ENCODE measurements around the gene DROSHA.
A peak's percentile ranks its signal among the peaks of the same experiment; 100 is the strongest.

The DROSHA gene

DNA sequence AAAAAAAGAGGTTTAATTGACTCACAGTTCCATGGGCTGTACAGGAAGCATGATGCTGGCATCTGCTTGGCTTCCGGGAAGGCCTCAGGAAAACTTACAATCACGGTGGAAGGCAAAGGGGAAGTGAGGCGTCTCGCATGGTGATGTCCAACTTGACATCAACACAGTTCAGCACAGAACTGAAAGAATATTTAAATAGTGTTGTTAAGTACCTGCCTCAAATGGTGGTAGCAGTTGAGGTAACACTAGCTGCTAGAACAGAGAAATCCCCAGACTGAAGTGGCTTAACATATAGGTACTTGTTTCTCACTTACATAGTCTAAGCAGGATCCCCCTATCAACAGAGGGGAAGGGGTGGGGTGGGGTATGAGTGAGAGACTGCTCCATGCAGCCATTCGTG lies 141.6 kb downstream of the DROSHA start:
- 98% methylated on average over 5 of the region's 5 CpGs for WGBS, 2 experiments
- Histone ChIP-seq H3K36me3 (ENCODE audit: control insufficient read depth, insufficient read depth, low read length) (no peaks in the 10 kb centered on the region), H3K9me3 (ENCODE audit: control insufficient read depth, low read length) (peaks cover 2% of the 10 kb centered on the region), H3K4me3 (ENCODE audit: insufficient read depth, low read depth, low read length) (no peak overlapping the region), H3K27ac (ENCODE audit: insufficient read depth, low read depth, low read length, poor library complexity, severe bottlenecking) (no peak overlapping the region), H3K27me3 (ENCODE audit: control insufficient read depth, insufficient read depth, low read length, poor library complexity, severe bottlenecking) (no peaks in the 10 kb centered on the region), H3K4me1 (ENCODE audit: control insufficient read depth, insufficient read depth, low read length) (no peaks in the 10 kb centered on the region)

DNA sequence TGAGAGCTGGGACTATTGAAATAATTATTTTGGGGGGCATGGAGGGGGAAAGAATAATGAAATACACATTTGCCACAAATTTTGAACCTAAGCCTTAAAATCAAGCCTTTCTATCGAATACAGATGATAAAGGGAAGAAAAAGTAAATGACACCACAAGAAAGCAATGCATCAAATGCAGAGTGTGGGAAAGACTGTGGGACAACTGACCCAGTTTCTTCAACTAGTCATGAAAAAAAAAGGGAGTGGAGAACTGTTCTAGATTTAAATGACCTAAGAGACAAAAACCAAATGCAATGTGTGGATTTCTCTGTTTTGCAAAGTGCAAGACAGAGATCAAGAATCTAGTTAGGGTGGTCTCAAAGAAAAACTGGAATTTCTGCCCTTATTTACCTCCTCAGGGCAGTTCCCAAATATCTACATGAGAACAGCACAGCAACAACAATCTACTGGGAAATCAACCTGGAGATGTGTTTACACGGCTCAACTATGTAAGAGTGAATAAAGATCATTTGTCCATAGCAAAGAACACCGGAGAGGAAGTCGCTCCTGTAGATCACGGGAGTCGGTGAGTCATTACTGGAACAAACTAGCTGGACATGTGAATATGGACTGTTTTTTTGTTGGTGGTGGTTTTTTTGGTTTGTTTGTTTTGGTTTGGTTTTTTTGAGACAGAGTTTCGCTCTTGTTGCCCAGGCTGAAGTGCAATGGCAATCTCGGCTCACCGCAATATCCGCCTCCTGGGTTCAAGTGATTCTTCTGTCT lies 145.9 kb downstream of the DROSHA start:
- H3K27ac ChIP-seq (ENCODE audit: insufficient read depth, low read depth, low read length, poor library complexity, severe bottlenecking): no peak overlapping the region
- no peaks in the 10 kb centered on the region for H3K27me3 ChIP-seq (ENCODE audit: control insufficient read depth, insufficient read depth, low read length, poor library complexity, severe bottlenecking)
- H3K36me3 ChIP-seq (ENCODE audit: control insufficient read depth, insufficient read depth, low read length): no peaks in the 10 kb centered on the region
- H3K9me3 ChIP-seq (ENCODE audit: control insufficient read depth, low read length): peaks cover 2% of the 10 kb centered on the region
- H3K4me3 ChIP-seq (ENCODE audit: insufficient read depth, low read depth, low read length): no peak overlapping the region
- WGBS, 2 experiments: 92% methylated on average over 10 of the region's 10 CpGs
- peaks cover 31% of the 10 kb centered on the region for H3K4me1 ChIP-seq (ENCODE audit: control insufficient read depth, insufficient read depth, low read length)

DNA sequence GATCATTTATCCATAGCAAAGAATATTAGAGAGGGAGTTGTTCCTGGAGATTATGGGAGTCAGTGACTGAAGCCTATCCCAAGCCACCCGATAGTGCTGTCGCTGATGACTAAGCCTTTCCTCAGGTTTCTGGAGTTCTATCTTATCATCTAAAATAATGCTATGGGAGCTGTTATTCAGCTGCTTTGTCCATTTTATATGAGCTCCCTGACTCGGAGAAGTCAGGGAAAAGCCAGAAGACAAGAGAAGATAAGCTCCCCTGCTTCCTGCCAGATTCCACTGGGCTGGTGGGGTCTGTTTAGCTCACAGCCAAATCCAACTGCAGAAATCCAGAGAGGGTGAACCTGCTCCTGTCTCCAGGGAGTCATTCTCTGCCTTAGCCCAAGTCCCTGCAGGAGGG lies 148.2 kb downstream of the DROSHA start:
- Histone ChIP-seq H3K9me3 (ENCODE audit: control insufficient read depth, low read length) (no peaks in the 10 kb centered on the region), H3K27ac (ENCODE audit: insufficient read depth, low read depth, low read length, poor library complexity, severe bottlenecking) (no peak overlapping the region), H3K27me3 (ENCODE audit: control insufficient read depth, insufficient read depth, low read length, poor library complexity, severe bottlenecking) (no peaks in the 10 kb centered on the region), H3K4me3 (ENCODE audit: insufficient read depth, low read depth, low read length) (no peak overlapping the region), H3K36me3 (ENCODE audit: control insufficient read depth, insufficient read depth, low read length) (no peaks in the 10 kb centered on the region), H3K4me1 (ENCODE audit: control insufficient read depth, insufficient read depth, low read length) (peaks cover 31% of the 10 kb centered on the region)
- 86 to 96% methylated on average over 3 of the region's 3 CpGs for WGBS, 2 experiments

DNA sequence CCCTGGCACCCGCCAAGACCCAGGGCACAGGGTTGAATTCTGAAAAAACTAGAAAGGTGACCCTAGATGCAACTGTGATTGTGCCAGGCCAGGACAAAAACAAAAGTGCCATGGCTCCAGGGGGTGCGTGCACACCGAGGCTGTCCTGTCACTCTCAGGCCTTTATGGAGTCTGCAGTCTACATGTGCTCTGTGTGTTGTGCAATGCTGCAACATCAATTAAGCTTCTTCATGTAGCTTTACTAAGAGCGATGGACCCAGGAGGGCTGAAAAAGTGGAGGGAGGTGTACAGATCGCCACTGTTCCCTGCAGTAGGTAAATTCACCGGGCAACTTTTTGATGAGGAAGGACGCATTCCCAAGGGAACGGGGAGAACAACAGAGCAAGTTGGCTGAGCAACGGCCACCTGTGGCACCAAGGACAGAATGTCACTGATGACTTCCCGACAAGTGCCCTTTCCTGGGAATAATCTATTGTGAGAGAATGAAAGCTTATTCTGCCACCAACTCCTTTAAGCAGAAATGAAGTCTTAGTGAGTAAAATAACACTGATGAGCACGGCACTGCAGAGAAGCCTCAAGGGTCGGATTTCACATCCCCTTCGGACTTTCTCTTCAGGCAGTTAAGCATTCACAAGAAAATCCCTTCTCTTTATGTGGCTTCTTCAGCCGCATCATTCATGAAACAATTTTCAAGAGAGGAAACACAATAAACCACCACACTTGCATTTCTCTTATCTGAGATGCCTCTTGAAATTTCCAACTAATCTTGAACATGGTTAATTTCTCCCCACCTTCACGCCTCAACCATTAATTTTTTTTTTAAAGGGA lies 149.6 kb downstream of the DROSHA start:
- Histone ChIP-seq H3K27me3 (ENCODE audit: control insufficient read depth, insufficient read depth, low read length, poor library complexity, severe bottlenecking) (no peaks in the 10 kb centered on the region), H3K27ac (ENCODE audit: insufficient read depth, low read depth, low read length, poor library complexity, severe bottlenecking) (peak overlapping the region; percentile 67), H3K9me3 (ENCODE audit: control insufficient read depth, low read length) (no peaks in the 10 kb centered on the region), H3K4me3 (ENCODE audit: insufficient read depth, low read depth, low read length) (no peak overlapping the region), H3K36me3 (ENCODE audit: control insufficient read depth, insufficient read depth, low read length) (no peaks in the 10 kb centered on the region), H3K4me1 (ENCODE audit: control insufficient read depth, insufficient read depth, low read length) (peaks cover 31% of the 10 kb centered on the region)
- 43 to 45% methylated on average over 14 to 15 of the region's 15 CpGs for WGBS, 2 experiments

DNA sequence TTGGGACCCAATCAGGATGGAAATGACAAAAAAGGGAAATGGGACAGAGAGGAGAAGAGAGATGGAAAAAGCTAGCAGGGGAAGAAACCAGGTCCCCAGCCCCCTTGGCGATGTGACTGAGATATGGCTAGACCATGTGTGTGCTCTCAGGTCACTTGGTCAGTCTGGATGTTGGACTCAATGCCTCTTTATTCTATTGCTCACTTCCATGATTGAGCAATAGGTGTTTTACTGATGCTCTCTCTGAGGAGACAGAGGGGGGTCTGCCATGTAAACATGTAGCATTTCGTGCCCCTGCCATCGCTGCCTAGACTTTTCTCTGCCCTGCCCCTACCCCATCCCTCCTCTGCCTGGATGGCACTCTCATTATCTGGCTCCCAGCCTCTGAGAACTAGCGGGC lies 150.6 kb downstream of the DROSHA start:
- H3K4me1 ChIP-seq (ENCODE audit: control insufficient read depth, insufficient read depth, low read length): peaks cover 31% of the 10 kb centered on the region
- no peaks in the 10 kb centered on the region for H3K27me3 ChIP-seq (ENCODE audit: control insufficient read depth, insufficient read depth, low read length, poor library complexity, severe bottlenecking)
- no peaks in the 10 kb centered on the region for H3K36me3 ChIP-seq (ENCODE audit: control insufficient read depth, insufficient read depth, low read length)
- 90 to 94% methylated on average over 4 of the region's 4 CpGs for WGBS, 2 experiments
- no peak overlapping the region for H3K27ac ChIP-seq (ENCODE audit: insufficient read depth, low read depth, low read length, poor library complexity, severe bottlenecking)
- H3K9me3 ChIP-seq (ENCODE audit: control insufficient read depth, low read length): no peaks in the 10 kb centered on the region
- H3K4me3 ChIP-seq (ENCODE audit: insufficient read depth, low read depth, low read length): no peak overlapping the region

DNA sequence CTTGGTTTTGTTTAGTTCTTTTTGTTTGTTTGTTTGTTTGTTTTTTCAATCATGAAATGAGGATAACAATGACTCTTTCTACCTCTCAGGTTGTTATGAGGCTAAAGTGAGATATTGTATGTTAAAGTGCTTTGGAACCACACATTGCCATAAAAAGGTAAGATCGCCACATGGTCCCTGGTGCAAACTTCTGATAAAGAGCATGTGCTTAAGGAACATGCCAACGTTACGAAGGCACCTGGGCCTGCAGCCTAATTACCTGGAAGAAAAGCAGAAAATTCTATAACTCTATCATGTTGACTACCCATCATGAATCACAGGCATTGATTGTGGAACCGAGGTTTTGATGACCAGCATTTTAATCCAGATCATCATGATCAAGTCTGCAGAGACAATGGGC lies 151.8 kb downstream of the DROSHA start:
- Histone ChIP-seq H3K27me3 (ENCODE audit: control insufficient read depth, insufficient read depth, low read length, poor library complexity, severe bottlenecking) (no peaks in the 10 kb centered on the region), H3K4me1 (ENCODE audit: control insufficient read depth, insufficient read depth, low read length) (peaks cover 31% of the 10 kb centered on the region), H3K27ac (ENCODE audit: insufficient read depth, low read depth, low read length, poor library complexity, severe bottlenecking) (no peak overlapping the region), H3K4me3 (ENCODE audit: insufficient read depth, low read depth, low read length) (no peak overlapping the region), H3K36me3 (ENCODE audit: control insufficient read depth, insufficient read depth, low read length) (no peaks in the 10 kb centered on the region), H3K9me3 (ENCODE audit: control insufficient read depth, low read length) (no peaks in the 10 kb centered on the region)
- 96 to 97% methylated on average over 4 of the region's 4 CpGs for WGBS, 2 experiments

DNA sequence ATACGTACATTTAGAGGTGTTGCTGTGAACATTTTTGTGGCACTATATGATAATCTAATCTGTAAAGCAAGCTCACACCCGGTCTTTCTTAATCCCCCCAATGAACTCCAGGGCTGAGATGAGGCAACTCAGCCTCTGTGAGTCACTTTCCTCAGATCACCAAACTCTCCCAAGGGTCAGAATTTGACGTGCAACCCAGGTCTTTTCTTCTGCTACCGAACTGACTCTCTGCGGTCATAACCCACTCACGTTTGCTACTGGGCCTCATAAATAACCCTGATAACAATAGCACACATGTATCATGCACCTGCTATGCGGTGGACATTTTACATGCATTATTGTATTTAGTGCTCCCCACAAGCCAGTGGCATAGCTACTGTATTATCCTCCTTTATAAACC lies 153.1 kb downstream of the DROSHA start:
- H3K9me3 ChIP-seq (ENCODE audit: control insufficient read depth, low read length): no peaks in the 10 kb centered on the region
- no peak overlapping the region for H3K27ac ChIP-seq (ENCODE audit: insufficient read depth, low read depth, low read length, poor library complexity, severe bottlenecking)
- H3K4me3 ChIP-seq (ENCODE audit: insufficient read depth, low read depth, low read length): no peak overlapping the region
- no peaks in the 10 kb centered on the region for H3K36me3 ChIP-seq (ENCODE audit: control insufficient read depth, insufficient read depth, low read length)
- H3K27me3 ChIP-seq (ENCODE audit: control insufficient read depth, insufficient read depth, low read length, poor library complexity, severe bottlenecking): no peaks in the 10 kb centered on the region
- 87 to 89% methylated on average over 6 to 7 of the region's 7 CpGs for WGBS, 2 experiments
- peaks cover 27% of the 10 kb centered on the region for H3K4me1 ChIP-seq (ENCODE audit: control insufficient read depth, insufficient read depth, low read length)

DNA sequence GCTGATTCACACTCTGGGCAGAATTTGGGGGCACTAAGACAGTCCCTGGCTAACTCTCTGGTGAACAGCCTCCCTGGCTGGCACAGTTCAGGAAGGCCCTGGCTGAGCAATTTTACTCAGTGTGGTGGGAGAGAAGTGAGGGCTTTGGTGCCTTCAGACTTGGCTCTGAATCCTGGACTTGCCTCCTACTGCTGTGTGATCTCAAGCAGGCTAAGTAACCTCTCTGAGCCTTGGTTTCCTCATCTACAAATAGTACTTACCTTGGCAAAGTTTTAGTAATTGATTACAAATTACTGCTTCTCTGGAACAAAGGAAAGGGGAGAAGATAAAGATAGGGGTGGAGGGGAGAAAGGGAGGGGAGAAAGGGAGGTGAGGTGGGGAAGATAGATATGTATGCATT lies 153.8 kb downstream of the DROSHA start:
- no peak overlapping the region for H3K27ac ChIP-seq (ENCODE audit: insufficient read depth, low read depth, low read length, poor library complexity, severe bottlenecking)
- H3K4me3 ChIP-seq (ENCODE audit: insufficient read depth, low read depth, low read length): no peak overlapping the region
- no peaks in the 10 kb centered on the region for H3K36me3 ChIP-seq (ENCODE audit: control insufficient read depth, insufficient read depth, low read length)

DNA sequence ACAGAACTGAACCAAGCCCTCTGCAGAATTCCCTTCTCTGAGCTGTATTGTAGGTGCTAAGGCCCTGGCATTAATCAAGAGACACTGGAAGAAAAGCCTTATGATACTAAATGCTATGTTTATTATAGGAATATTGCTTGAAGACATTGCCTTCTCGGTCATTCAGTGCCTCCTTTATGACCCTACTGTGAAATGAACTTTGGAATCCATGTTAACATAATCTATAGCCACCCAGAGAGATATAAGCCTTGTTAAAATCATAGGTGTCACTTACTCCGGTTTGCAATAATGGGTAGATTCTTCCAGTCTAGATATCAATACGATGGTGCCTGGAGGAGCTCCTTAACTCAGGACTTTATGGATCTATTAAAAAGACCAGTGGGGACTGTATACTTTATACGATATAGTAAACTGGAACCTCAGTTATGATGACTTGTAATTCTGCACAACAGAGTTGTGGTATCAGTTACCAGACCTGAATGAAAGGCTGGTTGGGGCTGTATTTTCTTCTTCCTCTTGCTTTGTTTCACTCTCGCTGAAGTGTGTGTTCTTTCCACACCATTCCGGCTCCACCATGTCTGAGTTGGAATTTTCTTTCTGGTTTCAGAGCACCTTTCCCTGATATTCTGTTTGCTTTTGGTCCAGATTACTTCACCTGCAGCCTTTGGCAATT lies 154.5 kb downstream of the DROSHA start:
- Histone ChIP-seq H3K27ac (ENCODE audit: insufficient read depth, low read depth, low read length, poor library complexity, severe bottlenecking) (no peak overlapping the region), H3K36me3 (ENCODE audit: control insufficient read depth, insufficient read depth, low read length) (no peaks in the 10 kb centered on the region), H3K4me1 (ENCODE audit: control insufficient read depth, insufficient read depth, low read length) (peaks cover 14% of the 10 kb centered on the region), H3K9me3 (ENCODE audit: control insufficient read depth, low read length) (no peaks in the 10 kb centered on the region), H3K27me3 (ENCODE audit: control insufficient read depth, insufficient read depth, low read length, poor library complexity, severe bottlenecking) (no peaks in the 10 kb centered on the region), H3K4me3 (ENCODE audit: insufficient read depth, low read depth, low read length) (no peak overlapping the region)
- 96 to 97% methylated on average over 6 of the region's 6 CpGs for WGBS, 2 experiments

More for the DNA sequence above, 153.8 kb downstream of the DROSHA start:
- no peaks in the 10 kb centered on the region for H3K27me3 ChIP-seq (ENCODE audit: control insufficient read depth, insufficient read depth, low read length, poor library complexity, severe bottlenecking)
- H3K4me1 ChIP-seq (ENCODE audit: control insufficient read depth, insufficient read depth, low read length): peaks cover 20% of the 10 kb centered on the region
- H3K9me3 ChIP-seq (ENCODE audit: control insufficient read depth, low read length): no peaks in the 10 kb centered on the region

All from ectodermal cell (in vitro differentiated cells).